KBM-7 (cell line): Measurements from ENCODE around the gene ARL15.

Experiments used
- DNase-seq: peaks from one replicate; pipeline ENCODE4 v3.0.0-alpha.2; 2015
- in situ Hi-C: fragments of 300-500 bp; cut with MboI; formaldehyde crosslinking; loops from 2 replicates; pipeline ENCODE4 v1.14.3; 2020; ENCODE audit warnings: low sequenced_read_pairs, low pct_unique_long_range_greater_than_20kb, mixed read lengths

The ARL15 gene

GRCh38 chr5:53907827-53908226, 402.5 kb downstream of the ARL15 start:
- in situ Hi-C loops: no loop called here

GRCh38 chr5:53906736-53907135, 403.6 kb downstream of the ARL15 start:
- no peak for DNase-seq
- in situ Hi-C loops: no loop called here

More at GRCh38 chr5:53907827-53908226, 402.5 kb downstream of the ARL15 start:
- DNase-seq: no peak

- no peak for DNase-seq
- in situ Hi-C loops: no loop called here
These were observed 408.0 kb downstream of the ARL15 start for GRCh38 chr5:53902296-53902907.

- in situ Hi-C loops: no loop called here
- no peak for DNase-seq
These were observed 409.7 kb downstream of the ARL15 start for GRCh38 chr5:53900677-53901076.

GRCh38 chr5:53895091-53895683, 415.2 kb downstream of the ARL15 start:
- in situ Hi-C loops: no loop called here
- DNase-seq: no peak

- in situ Hi-C loops: no loop called here
- DNase-seq: no peak
These were observed 416.7 kb downstream of the ARL15 start for GRCh38 chr5:53893626-53894025.

GRCh38 chr5:53892224-53892623, 418.1 kb downstream of the ARL15 start:
- in situ Hi-C loops: no loop called here
- DNase-seq: no peak

- in situ Hi-C loops: no loop called here
- no peak for DNase-seq
These were observed 419.2 kb downstream of the ARL15 start for GRCh38 chr5:53891159-53891558.

- in situ Hi-C loops: no loop called here
- DNase-seq: no peak
These were observed 419.9 kb downstream of the ARL15 start for GRCh38 chr5:53890490-53890889.

GRCh38 chr5:53884844-53885243, 425.5 kb downstream of the ARL15 start:
- in situ Hi-C loops: no loop called here
- DNase-seq: no peak

- in situ Hi-C loops: no loop called here
- DNase-seq: peak; percentile 51
These were observed 426.0 kb downstream of the ARL15 start for GRCh38 chr5:53884417-53884816.

GRCh38 chr5:53882676-53883031, 427.7 kb downstream of the ARL15 start:
- in situ Hi-C loops: no loop called here
- DNase-seq: no peak

GRCh38 chr5:53882006-53882675, 428.2 kb downstream of the ARL15 start:
- in situ Hi-C loops: no loop called here
- DNase-seq: peak; percentile 19

- DNase-seq: no peak
- in situ Hi-C loops: no loop called here
These were observed 430.6 kb downstream of the ARL15 start for GRCh38 chr5:53879708-53880323.

- DNase-seq: no peak
- in situ Hi-C loops: no loop called here
These were observed 432.4 kb downstream of the ARL15 start for GRCh38 chr5:53878015-53878414.

- in situ Hi-C loops: no loop called here
- no peak for DNase-seq
These were observed 433.1 kb downstream of the ARL15 start for GRCh38 chr5:53877243-53877642.

- in situ Hi-C loops: no loop called here
- no peak for DNase-seq
These were observed 436.0 kb downstream of the ARL15 start for GRCh38 chr5:53874409-53874808.

- in situ Hi-C loops: no loop called here
- DNase-seq: peak; percentile 49
These were observed 437.1 kb downstream of the ARL15 start for GRCh38 chr5:53873235-53873634.

GRCh38 chr5:53871775-53872174, 438.6 kb downstream of the ARL15 start:
- DNase-seq: peak; percentile 57
- in situ Hi-C loops: no loop called here

- in situ Hi-C loops: no loop called here
- no peak for DNase-seq
These were observed 439.3 kb downstream of the ARL15 start for GRCh38 chr5:53871050-53871449.
